HepG2 (cell line): ENCODE results near the gene MRAP. TPM values are rescaled to one million over a fixed set of nuclear protein-coding genes. Genes with fewer than 3 reads are reported as not detected.

Source experiments
- ATAC-seq: fragments of 200-7000 bp; cut with Tn5 transposase; 3 replicates; pipeline ENCODE4 v1.9.1; 2020; ENCODE audit warnings: mild to moderate bottlenecking, moderate library complexity
- BruUV-seq: library from RNA; stranded (reverse); fragments of 400-500 nt; replicated peaks from 2 replicates; lab custom pipeline; 2021; lab: Mats Ljungman, UMichigan
- CTCF ChIA-PET: fragments of 300-600 bp; formaldehyde crosslinking; extraction: SDS; loops from one replicate; lab custom pipeline; 2021; ENCODE audit warnings: low total read pairs, inconsistent platforms, low intra/inter-chr PET ratio; lab: Yijun Ruan, JAX
- POLR2A ChIA-PET: fragments of 350-600 bp; sonication (Branson Sonifier 250); formaldehyde crosslinking; loops from one replicate; lab custom pipeline; 2020; ENCODE audit warnings: antibody characterized with exemption, inconsistent platforms; lab: Yijun Ruan, JAX
- DNase-seq: peaks from one replicate; pipeline ENCODE4 v3.0.0-alpha.2; 2015; ENCODE audit warnings: low spot score
- FAIRE-seq: peaks from 3 replicates; lab custom pipeline; 2011; peaks lifted over from hg19 to GRCh38; lab: Jason Lieb, UNC
- H2AFZ ChIP-seq: one replicate; pipeline ENCODE4 v1.6.1; 2011; ENCODE audit warnings: low read length, inconsistent platforms
- H3K27ac ChIP-seq: fragments of 300-600 bp; 3 replicates; pipeline ENCODE4 v1.8.0; 2011; ENCODE audit warnings: mixed run types, mild to moderate bottlenecking, mixed read lengths, low read length, inconsistent platforms; ENCODE audit not compliant: insufficient read depth; ENCODE audit errors: extremely low read length
- H3K27me3 ChIP-seq, 2 experiments: fragments of 200-600 bp in 1 of 2; 2 replicates in 1 of 2; 3 replicates in 1 of 2; pipeline versions ENCODE4 v1.6.0 to v1.8.0; 2011; ENCODE audit warnings: low read length in 2 of 2, mild to moderate bottlenecking in 2 of 2, moderate library complexity in 2 of 2, inconsistent platforms in 1 of 2; ENCODE audit not compliant: insufficient read depth in 2 of 2, control insufficient read depth in 1 of 2
- H3K36me3 ChIP-seq, 2 experiments: fragments of 200-600 bp in 1 of 2; replicated peaks in 1 of 2; 2 replicates in 1 of 2; 3 replicates in 1 of 2; pipeline versions ENCODE4 v1.5.1 to v1.8.0; 2011; ENCODE audit warnings: low read length in 2 of 2, inconsistent platforms in 1 of 2; ENCODE audit not compliant: insufficient read depth in 2 of 2, control insufficient read depth in 1 of 2
- H3K4me1 ChIP-seq: 2 replicates; pipeline ENCODE4 v1.5.1; 2012; ENCODE audit warnings: low read length, inconsistent platforms; ENCODE audit not compliant: insufficient read depth
- H3K4me2 ChIP-seq: 2 replicates; pipeline ENCODE4 v1.6.0; 2011; ENCODE audit warnings: low read depth, low read length, inconsistent platforms
- H3K4me3 ChIP-seq, 3 experiments: fragments of 200-600 bp in 1 of 3; sonication (generic), shearing (Covaris generic) in 1 of 3; replicated peaks in 1 of 3; 2 replicates each; pipeline ENCODE4 v1.5.1; 2011 to 2016; ENCODE audit warnings: low read length in 3 of 3, inconsistent platforms in 2 of 3, low read depth in 2 of 3, mild to moderate bottlenecking in 2 of 3, control low read depth in 1 of 3, mixed read lengths in 1 of 3; ENCODE audit not compliant: insufficient read depth in 1 of 3
- H3K79me2 ChIP-seq: one replicate; pipeline ENCODE4 v1.6.1; 2011; ENCODE audit warnings: low read length, inconsistent platforms; ENCODE audit not compliant: insufficient read depth
- H3K9ac ChIP-seq: 2 replicates; pipeline ENCODE4 v1.6.0; 2011; ENCODE audit warnings: mild to moderate bottlenecking, low read depth, low read length, inconsistent platforms; ENCODE audit not compliant: insufficient read depth
- H3K9me3 ChIP-seq: 2 replicates; pipeline ENCODE4 v1.5.1; 2012; ENCODE audit warnings: mild to moderate bottlenecking, low read length
- H4K20me1 ChIP-seq: 2 replicates; pipeline ENCODE4 v1.6.0; 2011; ENCODE audit warnings: inconsistent platforms, mild to moderate bottlenecking, low read length, moderate library complexity; ENCODE audit not compliant: insufficient read depth
- EHMT2 ChIP-seq: fragments of 200-600 bp; sonication (generic); IDR thresholded peaks from 2 replicates; pipeline ENCODE4 v1.7.0; 2017; ENCODE audit warnings: antibody characterized with exemption, low read depth, low read length, borderline replicate concordance
- GATAD1 ChIP-seq: IDR thresholded peaks from 2 replicates; pipeline ENCODE4 v1.6.1; 2016; ENCODE audit warnings: missing genetic modification reagents, missing compliant biosample characterization
- GATAD2A ChIP-seq: IDR thresholded peaks from 2 replicates; pipeline ENCODE4 v1.6.1; 2016
- KLF6 ChIP-seq: IDR thresholded peaks from 2 replicates; pipeline ENCODE4 v1.8.0; 2016; ENCODE audit warnings: missing biosample characterization, missing genetic modification reagents
- MED13 ChIP-seq: sonication (generic); formaldehyde crosslinking; IDR thresholded peaks from 2 replicates; pipeline ENCODE4 v1.5.0; 2020; ENCODE audit warnings: missing genetic modification reagents
- NFKBIZ ChIP-seq: IDR thresholded peaks from 2 replicates; pipeline ENCODE4 v1.6.1; 2018; ENCODE audit warnings: missing genetic modification reagents, missing compliant biosample characterization
- SNAPC4 ChIP-seq: sonication (generic); formaldehyde crosslinking; IDR thresholded peaks from 2 replicates; pipeline ENCODE4 v1.4.0; 2020; ENCODE audit warnings: mild to moderate bottlenecking, missing genetic modification reagents
- SP4 ChIP-seq: sonication (generic); formaldehyde crosslinking; IDR thresholded peaks from 2 replicates; pipeline ENCODE4 v1.8.1; 2023; ENCODE audit warnings: mild to moderate bottlenecking, missing genetic modification reagents
- ZKSCAN1 ChIP-seq: fragments of 150-350 bp; IDR thresholded peaks from 2 replicates; pipeline ENCODE4 v1.6.1; 2014; ENCODE audit warnings: low read length
- WGBS: methylation state at CpG from one replicate; pipeline ENCODE4 v1.1.6; 2017; ENCODE audit warnings: low lambda C conversion rate; 5-methylcytosine and 5-hydroxymethylcytosine counted together
- in situ Hi-C: cut with HindIII; loops from 2 replicates; pipeline ENCODE4 v1.10.0; 2017; ENCODE audit warnings: low pct_unique_long_range_greater_than_20kb; ENCODE audit not compliant: extremely low pct_ligation_motif_present
- intact Hi-C: fragments of 100-400 bp; cut with micrococcal nuclease; formaldehyde crosslinking; loops from one replicate; pipeline ENCODE4 v1.10.0; 2022; ENCODE audit not compliant: unreplicated experiment
- polyA plus RNA-seq, 8 experiments: library from polyadenylated mRNA; depleted of rRNA in 3 of 8; stranded (reverse) in 7 of 8; unstranded in 1 of 8; fragments of >200 nt; fragmentation: Illumina TruSeq in 4 of 8; extraction: Trizol in 4 of 8; gene quantifications; 2 replicates each; pipeline versions ENCODE4 v1.2.1 to v1.2.3, GENCODE V29; 2011 to 2016; ENCODE audit warnings: low read depth in 4 of 8, missing spikeins in 1 of 8, mixed read lengths in 1 of 8; ENCODE audit not compliant: insufficient read depth in 1 of 8
- total RNA-seq, 5 experiments: library from RNA; depleted of rRNA; stranded (reverse); fragments of >200 nt; fragmentation: Illumina TruSeq; extraction: Trizol; gene quantifications; 2 replicates each; pipeline ENCODE4 v1.2.3, GENCODE V29; 2016; ENCODE audit warnings: low read depth in 1 of 5

The MRAP gene
- total and polyA plus RNA-seq, 2 of the 13 experiments (the other 11 are each of a cell fraction or from before 2014, with no cell fraction given): 0.46 to 1.2 TPM

- 94% methylated on average over 3 of the region's 6 CpGs for WGBS
- DNase-seq: no peak
- POLR2A ChIA-PET: no interaction called here
These were observed 52.8 kb downstream of the MRAP start for GRCh38 chr21:32351428-32351827.

GRCh38 chr21:32352526-32352925 is 53.9 kb downstream of the MRAP start:
- FAIRE-seq (no peak), ATAC-seq (no peak), DNase-seq (no peak)
- WGBS: 100% methylated on average over 2 of the region's 7 CpGs
- in situ Hi-C loops (no loop called here), intact Hi-C loops (no loop called here)
- TF ChIP-seq SNAPC4: no peak
- H3K4me3 ChIP-seq: no peak overlapping the region
- H3K79me2 ChIP-seq: no peaks in the 10 kb centered on the region
- H3K9me3 ChIP-seq: no peaks in the 10 kb centered on the region
- no peak overlapping the region for H3K4me2 ChIP-seq
- ChIA-PET CTCF (no interaction called here), POLR2A (no interaction called here)
- H3K4me1 ChIP-seq: no peaks in the 10 kb centered on the region
- no peaks in the 10 kb centered on the region for H3K27me3 ChIP-seq
- no peaks in the 10 kb centered on the region for H4K20me1 ChIP-seq
- H3K27ac ChIP-seq: no peak overlapping the region
- H2AFZ ChIP-seq: no peak overlapping the region
- H3K9ac ChIP-seq: no peak overlapping the region
- peaks cover 44 to 95% of the 10 kb centered on the region in 2 experiments for H3K36me3 ChIP-seq
- no TSS peak for BruUV-seq

More at GRCh38 chr21:32351428-32351827, 52.8 kb downstream of the MRAP start:
- Histone ChIP-seq H3K4me1 (no peaks in the 10 kb centered on the region), H3K9ac (no peak overlapping the region), H3K27ac (no peak overlapping the region), H4K20me1 (no peaks in the 10 kb centered on the region), H3K79me2 (no peaks in the 10 kb centered on the region), H3K9me3 (no peaks in the 10 kb centered on the region), H3K36me3 (peaks cover 48 to 97% of the 10 kb centered on the region in 2 experiments), H3K4me3 (no peak overlapping the region), H2AFZ (no peak overlapping the region), H3K27me3 (no peaks in the 10 kb centered on the region), H3K4me2 (no peak overlapping the region)
- no peak for ATAC-seq
- in situ Hi-C loops: no loop called here
- FAIRE-seq: no peak
- CTCF ChIA-PET: no interaction called here
- no TSS peak for BruUV-seq
- intact Hi-C loops: no loop called here
- TF ChIP-seq NFKBIZ (CRISPR knock-in tag) (no peak), SP4 (CRISPR knock-in tag) (no peak), MED13 (no peak), ZKSCAN1 (no peak), KLF6 (CRISPR knock-in tag) (no peak), GATAD1 (no peak), EHMT2 (no peak), GATAD2A (no peak)
